Activated B cell treated with CpG ODN at 0.5 μM for 24 hours (primary cell): ENCODE results near the gene PAQR9. TPM values are rescaled to one million over a fixed set of nuclear protein-coding genes. Genes with fewer than 3 reads are reported as not detected.

ENCODE experiments used
- ATAC-seq: fragments of 200-7000 bp; cut with Tn5 transposase; one replicate; pipeline ENCODE4 v1.10.0; 2021; ENCODE audit warnings: low read depth, mild to moderate bottlenecking, moderate library complexity
- CTCF ChIA-PET: fragments of 350-600 bp; sonication (Branson Sonifier 250); formaldehyde crosslinking; loops from one replicate; lab custom pipeline; 2021; ENCODE audit warnings: antibody characterized with exemption; lab: Charles Lee
- POLR2A ChIA-PET: fragments of 350-600 bp; sonication (Branson Sonifier 250); formaldehyde crosslinking; loops from one replicate; lab custom pipeline; 2021; ENCODE audit warnings: antibody characterized with exemption; lab: Charles Lee
- DNase-seq: peaks from one replicate; pipeline ENCODE4 v3.0.0; 2022
- H3K27ac Mint-ChIP-seq: one replicate; pipeline ENCODE4 v1.8.0; 2020; ENCODE audit warnings: mixed read lengths
- H3K27me3 Mint-ChIP-seq: one replicate; pipeline ENCODE4 v1.8.0; 2021; ENCODE audit warnings: mixed read lengths
- H3K36me3 Mint-ChIP-seq: one replicate; pipeline ENCODE4 v1.8.0; 2021; ENCODE audit warnings: low read depth, mixed read lengths
- H3K4me1 Mint-ChIP-seq: one replicate; pipeline ENCODE4 v1.8.0; 2021; ENCODE audit warnings: mixed read lengths
- H3K4me3 Mint-ChIP-seq: one replicate; pipeline ENCODE4 v1.8.0; 2020; ENCODE audit warnings: mild to moderate bottlenecking, mixed read lengths
- H3K9me3 Mint-ChIP-seq: one replicate; pipeline ENCODE4 v1.8.0; 2020; ENCODE audit warnings: mixed read lengths
- CTCF ChIP-seq: fragments of 200-600 bp; IDR thresholded peaks from one replicate; pipeline ENCODE4 v1.8.0; 2022; ENCODE audit warnings: antibody characterized with exemption, mild to moderate bottlenecking
- intact Hi-C: fragments of 100-400 bp; cut with micrococcal nuclease; formaldehyde crosslinking; loops from one replicate; pipeline ENCODE4 v1.15.1; 2024
- total RNA-seq: library from RNA; stranded (reverse); gene quantifications from 2 replicates; pipeline ENCODE4 v1.2.3, GENCODE V29; 2022

PAQR9 gene
- total RNA-seq, 1 donor from 2014 or later = not detected

- intact Hi-C loops = no loop called here
- Mint-ChIP-seq H3K27ac (no peak overlapping the region), H3K9me3 (no peaks in the 10 kb centered on the region), H3K27me3 (peaks cover 14% of the 10 kb centered on the region), H3K36me3 (no peaks in the 10 kb centered on the region), H3K4me3 (no peak overlapping the region), H3K4me1 (no peaks in the 10 kb centered on the region)
- ATAC-seq (no peak), DNase-seq (no peak)
- no peak for TF ChIP-seq CTCF
- ChIA-PET POLR2A (no interaction called here), CTCF (no interaction called here)
Observed at GRCh38 chr3:142976621-142977398, 13.3 kb upstream of the PAQR9 start.

GRCh38 chr3:142975316-142975995, 12.0 kb upstream of the PAQR9 start:
- Mint-ChIP-seq H3K4me1 (no peaks in the 10 kb centered on the region), H3K36me3 (no peaks in the 10 kb centered on the region), H3K27ac (no peak overlapping the region), H3K4me3 (no peak overlapping the region), H3K9me3 (no peaks in the 10 kb centered on the region), H3K27me3 (peaks cover 22% of the 10 kb centered on the region)
- CTCF ChIA-PET = interaction anchor here (0.6 kb wide), 1 partner anchor 12 kb away, joined by 3 read pairs; no protein-coding TSS in a partner anchor
- no peak for DNase-seq
- intact Hi-C loops = no loop called here
- TF ChIP-seq CTCF = no peak
- POLR2A ChIA-PET = interaction anchor here (0.6 kb wide), 1 partner anchor 801 kb away, joined by 3 read pairs; no protein-coding TSS in a partner anchor
- no peak for ATAC-seq

GRCh38 chr3:142973217-142974009, 9.9 kb upstream of the PAQR9 start:
- ChIA-PET POLR2A (no interaction called here), CTCF (no interaction called here)
- ATAC-seq = no peak
- peaks cover 26% of the 10 kb centered on the region for H3K27me3 Mint-ChIP-seq
- TF ChIP-seq CTCF = no peak
- H3K27ac Mint-ChIP-seq = no peak overlapping the region
- no peaks in the 10 kb centered on the region for H3K36me3 Mint-ChIP-seq
- DNase-seq = no peak
- H3K9me3 Mint-ChIP-seq = no peaks in the 10 kb centered on the region
- intact Hi-C loops = no loop called here
- H3K4me3 Mint-ChIP-seq = no peak overlapping the region
- no peaks in the 10 kb centered on the region for H3K4me1 Mint-ChIP-seq

- H3K27me3 Mint-ChIP-seq = peaks cover 25% of the 10 kb centered on the region
- ATAC-seq (no peak), DNase-seq (no peak)
- ChIA-PET CTCF (no interaction called here), POLR2A (no interaction called here)
- no peaks in the 10 kb centered on the region for H3K4me1 Mint-ChIP-seq
- no peak overlapping the region for H3K4me3 Mint-ChIP-seq
- no peaks in the 10 kb centered on the region for H3K9me3 Mint-ChIP-seq
- intact Hi-C loops = no loop called here
- TF ChIP-seq CTCF = no peak
- H3K27ac Mint-ChIP-seq = no peak overlapping the region
- H3K36me3 Mint-ChIP-seq = no peaks in the 10 kb centered on the region
Observed at GRCh38 chr3:142972092-142972753, 8.7 kb upstream of the PAQR9 start.
